HL-60/S4 treated with retinoic acid at 250 ng/mL for 4 days and 3 days (cell line): ENCODE data around the gene ATP2B1.
"Not testable (repeated sequence)": the region's sequence is repeated elsewhere in the genome, so short reads cannot be mapped to it uniquely, and the experiment has no call there.

ENCODE experiments used
- in situ Hi-C: fragments of 300-500 bp; cut with MboI; formaldehyde crosslinking; loops from 2 replicates; pipeline ENCODE4 v1.7.0; 2022; ENCODE audit warnings: low sequenced_read_pairs

Gene ATP2B1

GRCh38 chr12:89717759-89718523, 9.3 kb upstream of the ATP2B1 start:
- in situ Hi-C loops = no loop called here

GRCh38 chr12:89712706-89713105, 4.1 kb upstream of the ATP2B1 start:
- in situ Hi-C loops = no loop called here

- in situ Hi-C loops = no loop called here
These were observed 2.5 kb upstream of the ATP2B1 start for GRCh38 chr12:89710873-89711750.

GRCh38 chr12:89709995-89710872, 1.6 kb upstream of the ATP2B1 start:
- in situ Hi-C loops = no loop called here

GRCh38 chr12:89709157-89709994, 738 bp upstream of the ATP2B1 start:
- in situ Hi-C loops = no loop called here

GRCh38 chr12:89707703-89708564, 704 bp downstream of the ATP2B1 start:
- in situ Hi-C loops = no loop called here

- in situ Hi-C loops = no loop called here
These were observed 1.5 kb downstream of the ATP2B1 start for GRCh38 chr12:89706986-89707702.

- in situ Hi-C loops = no loop called here
These were observed 2.1 kb downstream of the ATP2B1 start for GRCh38 chr12:89706551-89706950.

GRCh38 chr12:89704457-89704856, 4.2 kb downstream of the ATP2B1 start:
- in situ Hi-C loops = no loop called here

- in situ Hi-C loops = no loop called here
These were observed 4.9 kb downstream of the ATP2B1 start for GRCh38 chr12:89703768-89704167.

- in situ Hi-C loops = no loop called here
These were observed 6.1 kb downstream of the ATP2B1 start for GRCh38 chr12:89702503-89702902.

GRCh38 chr12:89701606-89702206, 6.9 kb downstream of the ATP2B1 start:
- in situ Hi-C loops = no loop called here

- in situ Hi-C loops = no loop called here
These were observed 8.3 kb downstream of the ATP2B1 start for GRCh38 chr12:89700191-89700810.

GRCh38 chr12:89698607-89699006, 10.0 kb downstream of the ATP2B1 start:
- in situ Hi-C loops = no loop called here

GRCh38 chr12:89697728-89698127, 10.9 kb downstream of the ATP2B1 start:
- in situ Hi-C loops = not testable (repeated sequence)

- in situ Hi-C loops = no loop called here
These were observed 11.3 kb downstream of the ATP2B1 start for GRCh38 chr12:89697296-89697695.

GRCh38 chr12:89695830-89696229, 12.8 kb downstream of the ATP2B1 start:
- in situ Hi-C loops = no loop called here

- in situ Hi-C loops = no loop called here
These were observed 13.5 kb downstream of the ATP2B1 start for GRCh38 chr12:89695100-89695499.
